ENCODE measurements around the gene NPHP4.

DNA sequence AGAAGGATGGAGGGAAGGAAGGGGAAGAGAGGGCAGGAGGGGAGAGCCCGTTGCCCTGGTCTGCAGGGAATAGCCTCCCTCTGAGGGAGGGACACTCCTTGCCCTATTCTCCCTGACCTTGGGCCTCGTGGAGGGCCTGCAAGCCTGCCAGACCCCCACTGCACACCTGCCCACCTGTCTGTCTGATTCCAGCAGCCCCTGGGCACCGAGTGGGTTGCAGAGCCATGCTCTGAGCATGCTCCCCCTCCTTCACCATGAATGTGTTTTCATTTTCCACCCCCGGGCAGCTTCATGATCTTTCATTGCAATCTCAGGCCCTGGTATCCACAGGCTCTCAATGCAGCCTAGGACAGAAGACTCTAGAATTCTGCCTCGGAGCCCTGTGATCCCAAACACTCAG is 5.1 kb upstream of the NPHP4 start:
- TF ChIP-seq, protein P1, sequence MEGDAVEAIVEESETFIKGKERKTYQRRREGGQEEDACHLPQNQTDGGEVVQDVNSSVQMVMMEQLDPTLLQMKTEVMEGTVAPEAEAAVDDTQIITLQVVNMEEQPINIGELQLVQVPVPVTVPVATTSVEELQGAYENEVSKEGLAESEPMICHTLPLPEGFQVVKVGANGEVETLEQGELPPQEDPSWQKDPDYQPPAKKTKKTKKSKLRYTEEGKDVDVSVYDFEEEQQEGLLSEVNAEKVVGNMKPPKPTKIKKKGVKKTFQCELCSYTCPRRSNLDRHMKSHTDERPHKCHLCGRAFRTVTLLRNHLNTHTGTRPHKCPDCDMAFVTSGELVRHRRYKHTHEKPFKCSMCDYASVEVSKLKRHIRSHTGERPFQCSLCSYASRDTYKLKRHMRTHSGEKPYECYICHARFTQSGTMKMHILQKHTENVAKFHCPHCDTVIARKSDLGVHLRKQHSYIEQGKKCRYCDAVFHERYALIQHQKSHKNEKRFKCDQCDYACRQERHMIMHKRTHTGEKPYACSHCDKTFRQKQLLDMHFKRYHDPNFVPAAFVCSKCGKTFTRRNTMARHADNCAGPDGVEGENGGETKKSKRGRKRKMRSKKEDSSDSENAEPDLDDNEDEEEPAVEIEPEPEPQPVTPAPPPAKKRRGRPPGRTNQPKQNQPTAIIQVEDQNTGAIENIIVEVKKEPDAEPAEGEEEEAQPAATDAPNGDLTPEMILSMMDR (IDR thresholded peaks at IDR 0.05) = no peak
- TF ChIP-seq POLR2A (IDR thresholded peaks at IDR 0.05) (no peak), POLR2AphosphoS5 (IDR thresholded peaks at IDR 0.05) (no peak)
